HG03095 (cell line): Measurements from ENCODE around the gene MYL9.
"Not testable (repeated sequence)": the region's sequence is repeated elsewhere in the genome, so short reads cannot be mapped to it uniquely, and the experiment has no call there.

Experiments
- ATAC-seq: cut with Tn5 transposase; IDR thresholded peaks from one replicate; pipeline ENCODE4 v1.9.1; 2021; ENCODE audit warnings: moderate library complexity; ENCODE audit not compliant: unreplicated experiment

Gene MYL9

GRCh38 chr20:36541227-36541767 is at the start of gene MYL9:
Gene MYL9 (plus strand): TSS chr20:36541519. CDS start chr20:36544885, 3,366 bp downstream.
- no peak for ATAC-seq

- no peak for ATAC-seq
These were observed 49.3 kb upstream of the MYL9 start for GRCh38 chr20:36491901-36492617.

DNA sequence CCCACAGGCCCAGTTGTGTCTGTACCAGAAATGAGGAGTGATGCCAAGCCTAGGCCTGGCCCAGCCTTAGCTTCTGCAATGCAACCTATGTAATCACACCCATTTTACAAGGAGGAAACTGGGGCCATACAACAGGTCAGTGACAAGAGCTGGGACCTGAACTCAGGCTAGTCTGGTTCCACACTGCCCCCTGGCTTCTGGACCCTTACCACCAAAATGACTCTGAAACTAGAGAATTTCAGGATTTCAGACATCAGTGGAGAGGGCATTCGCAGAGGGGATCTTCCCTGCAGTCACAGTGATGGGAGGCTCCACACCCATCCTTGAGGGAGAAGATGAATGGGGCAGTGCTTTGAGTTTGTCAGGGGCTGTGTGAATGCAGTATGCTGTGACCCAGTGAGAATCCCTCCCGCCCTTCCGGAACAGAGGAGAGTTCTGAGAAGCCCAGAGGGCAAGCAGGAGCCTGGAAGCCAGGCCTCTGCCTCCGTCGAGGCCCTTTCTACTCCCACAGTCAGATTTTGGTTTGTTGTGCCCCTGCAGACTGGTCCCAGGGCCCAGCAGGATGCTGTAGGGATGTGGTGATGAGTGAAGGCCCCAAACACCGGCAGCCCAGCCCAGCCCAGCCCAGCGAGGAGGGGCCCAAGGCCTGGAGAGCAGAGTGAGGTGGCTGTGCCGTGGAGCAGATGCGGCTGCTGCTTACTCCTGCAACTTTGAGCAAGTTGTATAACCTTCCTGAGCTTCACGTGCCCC is 48.1 kb upstream of the MYL9 start:
- no peak for ATAC-seq

- ATAC-seq: no peak
These were observed 47.6 kb upstream of the MYL9 start for GRCh38 chr20:36493801-36494114.

DNA sequence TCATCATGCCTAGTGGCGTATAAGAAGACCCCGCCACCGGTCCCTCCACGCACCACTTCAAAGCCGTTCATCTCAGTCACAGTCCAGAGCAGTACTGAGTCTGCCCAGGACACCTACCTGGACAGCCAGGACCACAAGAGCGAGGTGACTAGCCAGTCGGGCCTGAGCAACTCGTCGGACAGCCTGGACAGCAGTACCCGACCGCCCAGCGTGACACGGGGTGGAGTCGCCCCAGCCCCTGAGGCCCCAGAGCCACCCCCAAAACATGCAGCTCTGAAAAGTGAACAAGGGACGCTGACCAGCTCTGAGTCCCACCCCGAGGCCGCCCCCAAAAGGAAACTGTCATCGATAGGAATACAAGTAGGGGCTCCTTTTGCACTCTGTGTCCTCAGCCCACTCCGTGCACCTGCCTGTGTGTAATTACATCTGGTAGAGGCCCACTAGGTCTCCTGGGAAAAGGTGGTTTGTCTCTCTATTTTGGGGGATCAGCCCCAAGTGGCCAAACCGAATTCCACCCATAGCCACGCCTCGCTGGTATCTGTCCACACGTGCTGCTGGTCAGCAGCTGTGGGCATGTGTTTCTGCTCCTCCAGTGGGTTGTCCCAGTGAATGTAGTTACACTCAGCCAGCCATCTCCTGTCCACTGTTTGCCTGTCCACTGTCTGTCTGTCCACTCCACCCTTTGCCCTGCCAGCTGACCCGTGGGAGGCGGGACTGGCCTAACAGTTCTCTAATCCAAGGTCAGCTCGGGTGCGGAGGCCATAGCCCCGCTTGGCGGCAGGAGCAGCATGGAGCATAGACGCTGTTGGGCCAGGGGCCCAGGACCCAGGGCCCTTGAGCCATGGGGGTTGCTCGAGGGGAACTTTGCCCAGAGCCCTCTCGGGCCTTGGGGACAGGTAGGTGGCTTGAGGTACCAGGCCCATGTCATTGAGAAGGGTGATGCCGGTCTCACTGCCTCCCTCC is 44.3 kb upstream of the MYL9 start:
- no peak for ATAC-seq

GRCh38 chr20:36497856-36498255 is 43.5 kb upstream of the MYL9 start:
- ATAC-seq: no peak

- ATAC-seq: no peak
These were observed 42.7 kb upstream of the MYL9 start for GRCh38 chr20:36498386-36499179.

DNA sequence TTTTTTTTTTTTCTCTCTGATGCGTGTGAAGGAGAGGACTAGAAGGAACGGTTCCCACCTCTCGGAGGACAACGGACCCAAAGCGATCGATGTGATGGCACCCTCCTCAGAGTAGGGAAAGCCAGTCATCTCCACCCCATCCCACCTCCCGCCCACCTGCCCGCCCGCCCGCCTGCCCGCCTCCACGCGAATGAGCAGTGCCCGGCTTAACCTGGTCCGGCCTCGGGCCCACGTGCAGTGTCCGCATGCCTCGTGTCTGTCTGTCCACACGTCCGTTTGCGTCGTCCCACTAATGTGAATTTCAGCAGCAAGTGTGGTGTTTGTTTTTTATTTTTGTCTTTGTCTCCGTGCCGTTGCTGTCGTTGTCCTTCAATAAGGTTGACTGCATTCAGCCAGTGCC is 42.1 kb upstream of the MYL9 start:
- ATAC-seq: no peak

DNA sequence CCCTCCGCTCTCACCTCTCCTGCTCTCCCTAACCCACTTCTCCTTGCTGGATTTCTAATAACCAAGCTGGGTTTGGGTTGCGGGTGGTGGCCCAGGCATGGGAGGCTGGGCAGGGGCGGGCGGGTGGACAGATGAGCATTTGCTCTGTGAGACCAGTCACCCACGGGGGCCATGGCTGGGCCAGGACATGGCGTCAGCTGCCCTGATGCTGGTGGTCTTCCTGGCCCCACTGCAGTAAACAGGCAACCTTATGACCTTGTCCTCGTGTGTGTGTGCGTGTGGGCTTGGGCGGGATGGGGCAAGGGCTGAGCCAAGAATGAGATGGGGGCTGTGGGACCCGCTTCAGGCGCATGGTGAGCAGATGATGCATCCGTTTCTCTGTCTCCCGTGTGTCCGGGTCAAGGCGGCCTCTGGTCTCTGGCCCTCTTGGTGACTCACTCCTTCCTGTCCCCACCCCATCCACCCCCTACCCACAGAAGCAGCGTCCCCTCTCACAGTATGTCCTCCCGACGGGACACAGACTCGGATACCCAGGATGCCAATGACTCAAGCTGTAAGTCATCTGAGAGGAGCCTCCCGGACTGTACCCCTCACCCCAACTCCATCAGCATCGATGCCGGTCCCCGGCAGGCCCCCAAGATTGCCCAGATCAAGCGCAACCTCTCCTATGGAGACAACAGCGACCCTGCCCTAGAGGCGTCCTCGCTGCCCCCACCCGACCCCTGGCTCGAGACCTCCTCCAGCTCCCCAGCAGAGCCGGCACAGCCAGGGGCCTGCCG is 41.4 kb upstream of the MYL9 start:
- no peak for ATAC-seq

DNA sequence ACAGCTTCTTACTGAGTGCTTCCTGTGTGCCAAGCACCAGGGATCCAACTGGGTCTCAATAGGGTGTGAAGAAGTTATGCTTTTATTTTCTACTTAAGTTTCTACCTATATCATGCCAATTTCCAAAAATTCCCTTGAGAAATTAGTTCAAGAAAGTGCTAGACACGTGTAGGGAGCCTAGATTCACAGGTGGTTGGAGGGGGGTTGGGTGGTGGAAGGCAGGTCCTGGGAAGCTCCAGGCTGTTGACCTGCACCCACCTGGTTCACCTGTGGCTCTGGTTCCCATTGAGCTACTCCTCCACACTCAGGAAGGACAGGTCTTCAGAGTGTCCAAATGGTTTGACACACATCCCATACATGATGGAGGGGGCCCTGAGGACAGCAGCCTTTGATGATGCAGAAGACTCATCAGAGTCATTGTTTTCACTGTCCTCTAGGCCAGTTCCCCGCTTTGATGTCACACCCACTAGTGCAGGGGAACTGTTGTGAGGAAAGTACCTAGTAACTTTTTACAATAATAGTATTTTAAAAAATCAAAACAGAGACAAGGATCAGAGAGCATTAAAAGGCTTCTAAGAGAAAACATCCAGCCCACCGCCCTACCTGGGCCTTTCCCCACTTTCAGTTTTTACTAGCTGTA is 39.8 kb upstream of the MYL9 start:
- ATAC-seq: no peak

DNA sequence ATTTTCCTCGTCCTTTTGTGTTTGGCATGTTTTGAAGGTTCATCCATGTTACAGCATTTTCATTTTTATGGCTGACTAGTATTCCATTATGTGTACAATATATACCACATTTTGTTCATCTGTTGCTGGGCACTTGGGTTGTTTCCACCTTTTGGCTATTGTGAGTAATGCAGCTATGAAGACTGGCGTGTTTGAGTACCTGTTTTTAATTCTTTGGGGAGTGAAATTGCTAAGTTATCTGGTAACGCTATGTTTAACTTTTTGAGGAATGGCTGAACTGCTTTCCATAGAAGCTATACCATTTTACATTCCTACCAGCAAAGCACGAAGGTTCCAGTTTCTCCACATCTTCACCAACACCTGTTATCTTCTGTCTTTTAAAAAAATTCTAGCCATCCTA is 37.0 kb upstream of the MYL9 start:
- ATAC-seq: no peak

- ATAC-seq: no peak
These were observed 35.1 kb upstream of the MYL9 start for GRCh38 chr20:36506253-36506652.

- ATAC-seq: no peak
These were observed 33.6 kb upstream of the MYL9 start for GRCh38 chr20:36507746-36508145.

DNA sequence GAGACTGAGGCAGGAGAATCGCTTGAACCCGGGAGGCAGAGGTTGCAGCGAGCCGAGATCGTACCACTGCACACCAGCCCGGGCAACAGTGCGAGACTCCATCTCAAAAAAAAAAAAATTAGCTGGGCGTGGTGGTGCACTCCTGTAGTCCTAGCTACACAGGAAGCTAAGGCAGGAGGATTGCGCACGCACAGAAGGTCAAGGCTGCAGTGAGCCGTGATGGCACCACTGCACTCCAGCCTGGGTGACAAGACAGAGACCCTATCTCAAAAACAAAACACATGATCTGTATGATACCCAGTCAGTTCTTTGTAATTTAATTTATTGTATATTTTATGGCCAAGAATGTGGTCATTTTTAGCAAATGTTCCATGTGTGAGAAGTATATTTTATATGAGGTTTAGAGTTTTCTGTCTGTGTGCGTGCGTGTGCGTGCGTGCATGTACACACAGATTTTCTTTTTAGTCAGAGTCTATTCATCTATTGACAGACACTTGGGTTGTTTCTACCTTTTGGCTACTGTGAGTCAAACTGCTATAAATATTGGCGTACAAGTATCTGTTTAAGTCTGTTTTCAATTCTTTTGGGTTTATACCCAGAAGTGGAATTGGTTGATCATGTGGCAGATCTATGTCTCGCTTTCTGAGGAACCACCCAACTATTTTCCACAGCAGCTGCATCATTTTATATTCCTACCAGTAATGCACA is 22.2 kb upstream of the MYL9 start:
- no peak for ATAC-seq

DNA sequence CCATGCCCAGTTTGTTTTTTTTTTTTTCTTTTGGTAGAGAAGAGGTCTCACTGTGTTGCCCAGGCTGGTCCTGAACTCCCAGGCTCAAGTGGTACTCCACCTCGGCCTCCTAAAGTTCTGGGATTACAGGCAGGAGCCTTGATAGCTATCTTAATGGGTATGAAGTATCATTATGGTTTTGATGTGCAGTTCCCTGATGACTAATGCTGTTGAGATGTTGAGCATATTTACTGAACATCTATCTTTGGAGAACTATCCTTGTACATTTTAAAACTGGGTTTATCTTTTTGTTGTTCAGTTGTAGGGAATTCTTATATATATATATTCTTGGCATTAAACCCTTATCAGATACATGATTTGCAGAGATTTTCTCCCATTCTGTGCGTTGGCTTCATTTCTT is 21.4 kb upstream of the MYL9 start:
- no peak for ATAC-seq

DNA sequence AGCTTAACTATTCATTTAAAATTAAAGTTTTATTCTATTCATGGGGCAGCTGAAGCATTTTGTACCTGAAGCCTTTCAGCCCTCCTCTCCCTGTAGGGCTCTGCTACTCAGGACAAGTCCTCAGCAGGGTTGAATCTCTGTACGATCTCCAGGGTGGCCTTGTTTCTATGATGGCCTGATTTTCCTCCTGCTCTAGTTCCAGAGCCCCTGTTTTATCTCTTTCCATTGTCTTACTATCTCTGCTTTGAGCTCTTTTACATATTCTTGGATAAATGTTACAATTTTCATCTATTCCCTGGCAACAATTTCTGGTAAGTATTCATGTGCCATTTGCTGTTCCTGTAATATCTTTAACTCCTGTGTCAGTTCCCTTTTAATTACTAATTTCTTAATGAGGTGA is 19.8 kb upstream of the MYL9 start:
- ATAC-seq: no peak

GRCh38 chr20:36522412-36522811 is 18.9 kb upstream of the MYL9 start:
- ATAC-seq: not testable (repeated sequence)

- ATAC-seq: no peak
These were observed 18.0 kb upstream of the MYL9 start for GRCh38 chr20:36523341-36523740.
